CD14-positive monocyte (primary cell): ENCODE data around the gene UGT1A9. TPM values are rescaled to one million over a fixed set of nuclear protein-coding genes. Genes with fewer than 3 reads are reported as not detected.

Source experiments
- DNase-seq, 3 donors: peaks; one replicate each; pipeline ENCODE4 v3.0.0-alpha.2; 2011 to 2022
- H2AFZ ChIP-seq: 2 replicates; pipeline ENCODE4 v1.6.0; 2012; ENCODE audit warnings: mild to moderate bottlenecking, low read depth, low read length, inconsistent platforms; ENCODE audit not compliant: insufficient read depth, poor library complexity, severe bottlenecking
- H3K27ac ChIP-seq, 2 donors: 1 replicate in 1 of 2; 2 replicates in 1 of 2; pipeline ENCODE4 v1.5.1; 2012 to 2013; ENCODE audit warnings: low read length in 2 of 2, control low read depth in 1 of 2, inconsistent platforms in 1 of 2, low read depth in 1 of 2, mild to moderate bottlenecking in 1 of 2
- H3K27me3 ChIP-seq, 2 donors: one replicate each; pipeline versions ENCODE4 v1.6.0 to v1.6.1; 2011 to 2013; ENCODE audit warnings: low read length in 2 of 2; ENCODE audit not compliant: control insufficient read depth in 2 of 2, insufficient read depth in 2 of 2
- H3K36me3 ChIP-seq, 2 donors: replicated peaks in 1 of 2; 1 replicate in 1 of 2; 2 replicates in 1 of 2; pipeline versions ENCODE4 v1.5.1 to v1.6.1; 2012 to 2013; ENCODE audit warnings: low read length in 2 of 2, control low read depth in 1 of 2, inconsistent platforms in 1 of 2, mild to moderate bottlenecking in 1 of 2; ENCODE audit not compliant: insufficient read depth in 2 of 2, control insufficient read depth in 1 of 2
- H3K4me1 ChIP-seq, 2 donors: 1 replicate in 1 of 2; 2 replicates in 1 of 2; pipeline versions ENCODE4 v1.5.1 to v1.6.1; 2012 to 2013; ENCODE audit warnings: low read length in 2 of 2, control low read depth in 1 of 2, inconsistent platforms in 1 of 2, mild to moderate bottlenecking in 1 of 2, moderate library complexity in 1 of 2; ENCODE audit not compliant: insufficient read depth in 2 of 2, control insufficient read depth in 1 of 2
- H3K4me2 ChIP-seq: replicated peaks from 2 replicates; pipeline ENCODE3; 2012; ENCODE audit warnings: low read length, moderate library complexity, mild to moderate bottlenecking; ENCODE audit not compliant: poor library complexity, severe bottlenecking; ENCODE audit errors: extremely low read depth
- H3K4me3 ChIP-seq, 3 experiments: fragments of 200-600 bp in 1 of 3; sonication (generic) in 1 of 3; replicated peaks in 1 of 3; 1 replicate in 2 of 3; 2 replicates in 1 of 3; pipeline ENCODE4 v1.5.1; 2011 to 2013; ENCODE audit warnings: low read length in 3 of 3, mild to moderate bottlenecking in 3 of 3, control low read depth in 2 of 3, low read depth in 2 of 3, inconsistent platforms in 1 of 3, moderate library complexity in 1 of 3
- H3K79me2 ChIP-seq: 2 replicates; pipeline ENCODE4 v1.6.0; 2012; ENCODE audit warnings: mild to moderate bottlenecking, control low read depth, inconsistent platforms, low read length, moderate library complexity; ENCODE audit not compliant: insufficient read depth
- H3K9ac ChIP-seq: 2 replicates; pipeline ENCODE4 v1.6.0; 2017; ENCODE audit warnings: low read length, mild to moderate bottlenecking; ENCODE audit not compliant: insufficient read depth, poor library complexity, severe bottlenecking
- H3K9me3 ChIP-seq, 2 donors: replicated peaks in 1 of 2; 1 replicate in 1 of 2; 2 replicates in 1 of 2; pipeline versions ENCODE4 v1.5.1 to v1.6.1; 2012 to 2013; ENCODE audit warnings: low read length in 2 of 2, control low read depth in 1 of 2; ENCODE audit not compliant: control insufficient read depth in 1 of 2, insufficient read depth in 1 of 2
- H4K20me1 ChIP-seq: 2 replicates; pipeline ENCODE4 v1.6.0; 2012; ENCODE audit warnings: mild to moderate bottlenecking, low read length, control low read depth, moderate library complexity; ENCODE audit not compliant: insufficient read depth
- H3K27ac Mint-ChIP-seq, 7 donors: one replicate each; pipeline ENCODE4 v1.8.0; 2020; ENCODE audit warnings: mild to moderate bottlenecking in 7 of 7, mixed read lengths in 7 of 7, moderate library complexity in 6 of 7, inconsistent platforms in 2 of 7
- H3K27me3 Mint-ChIP-seq, 3 donors: one replicate each; pipeline ENCODE4 v1.8.0; 2021 to 2022; ENCODE audit warnings: low read depth in 3 of 3, mild to moderate bottlenecking in 3 of 3, mixed read lengths in 3 of 3, moderate library complexity in 3 of 3, inconsistent platforms in 1 of 3
- H3K36me3 Mint-ChIP-seq, 2 donors: one replicate each; pipeline ENCODE4 v1.8.0; 2020; ENCODE audit warnings: mixed read lengths in 2 of 2, inconsistent platforms in 1 of 2, mild to moderate bottlenecking in 1 of 2
- H3K4me1 Mint-ChIP-seq: one replicate; pipeline ENCODE4 v1.8.0; 2020; ENCODE audit warnings: mild to moderate bottlenecking, mixed read lengths
- H3K4me3 Mint-ChIP-seq, 2 donors: one replicate each; pipeline ENCODE4 v1.8.0; 2020; ENCODE audit warnings: mild to moderate bottlenecking in 2 of 2, mixed read lengths in 2 of 2, moderate library complexity in 1 of 2
- H3K9me3 Mint-ChIP-seq, 7 donors: one replicate each; pipeline ENCODE4 v1.8.0; 2020 to 2022; ENCODE audit warnings: mixed read lengths in 7 of 7, mild to moderate bottlenecking in 6 of 7, moderate library complexity in 6 of 7, inconsistent platforms in 2 of 7
- CTCF ChIP-seq: fragments of 200-600 bp; IDR thresholded peaks from one replicate; pipeline ENCODE4 v1.8.0; 2022; ENCODE audit warnings: antibody characterized with exemption, mild to moderate bottlenecking
- WGBS: methylation state at CpG from one replicate; pipeline ENCODE4 v1.1.5; 2013; ENCODE audit warnings: missing lambda C conversion rate; ENCODE audit not compliant: insufficient coverage; 5-methylcytosine and 5-hydroxymethylcytosine counted together
- intact Hi-C, 2 donors: fragments of 100-400 bp; cut with micrococcal nuclease; formaldehyde crosslinking; loops; one replicate each; pipeline versions ENCODE4 v1.15.0 to v1.15.1; 2023
- polyA plus RNA-seq, 3 donors: library from polyadenylated mRNA; depleted of rRNA in 1 of 3; unstranded in 2 of 3; stranded (reverse) in 1 of 3; fragments of 300-500 nt in 2 of 3; fragments of >200 nt in 1 of 3; fragmentation: Illumina TruSeq in 2 of 3; gene quantifications; 1 replicate in 2 of 3; 2 replicates in 1 of 3; pipeline ENCODE4 v1.2.3, GENCODE V29; 2012 to 2021

Gene UGT1A9
- polyA plus RNA-seq, 3 donors: not detected

- WGBS: 90% methylated on average over 14 of the region's 14 CpGs
- peaks cover 0 to 2% (median 0%) of the 10 kb centered on the region in 7 donors for H3K9me3 Mint-ChIP-seq
- H3K9ac ChIP-seq: no peak within 1 kb of the TSS
- H4K20me1 ChIP-seq: no peaks in the 10 kb centered on the region
- no peak for TF ChIP-seq CTCF
- no peak within 1 kb of the TSS for H3K27ac Mint-ChIP-seq
- H3K27ac ChIP-seq: no peak within 1 kb of the TSS
- H3K4me1 Mint-ChIP-seq: no peaks in the 10 kb centered on the region
- H3K4me3 ChIP-seq: no peak within 1 kb of the TSS
- intact Hi-C loops: no loop called here
- no peaks in the 10 kb centered on the region for H3K36me3 ChIP-seq
- peaks cover 2 to 8% (median 8%) of the 10 kb centered on the region in 3 donors for H3K27me3 Mint-ChIP-seq
- no peaks in the 10 kb centered on the region for H3K27me3 ChIP-seq
- no peaks in the 10 kb centered on the region for H3K36me3 Mint-ChIP-seq
- no peak for DNase-seq
- H2AFZ ChIP-seq: no peak within 1 kb of the TSS
- H3K4me2 ChIP-seq: no peak within 1 kb of the TSS
- H3K4me3 Mint-ChIP-seq: no peak within 1 kb of the TSS
- H3K79me2 ChIP-seq: no peaks in the 10 kb centered on the region
- H3K4me1 ChIP-seq: no peaks in the 10 kb centered on the region
- no peaks in the 10 kb centered on the region for H3K9me3 ChIP-seq
Measured at GRCh38 chr2:233712611-233713261, 41.0 kb downstream of the UGT1A9 start, which contains the start of gene UGT1A5. Gene UGT1A5 (plus strand): TSS chr2:233712907. CDS start chr2:233712992, 85 bp downstream.

- Mint-ChIP-seq H3K36me3 (no peaks in the 10 kb centered on the region), H3K4me1 (no peaks in the 10 kb centered on the region), H3K9me3 (peaks cover 0 to 2% (median 0%) of the 10 kb centered on the region in 7 donors), H3K27ac (no peak overlapping the region), H3K27me3 (peaks cover 2 to 8% (median 8%) of the 10 kb centered on the region in 3 donors), H3K4me3 (no peak overlapping the region)
- Histone ChIP-seq H3K4me2 (no peak overlapping the region), H3K4me1 (no peaks in the 10 kb centered on the region), H3K79me2 (no peaks in the 10 kb centered on the region), H3K9ac (no peak overlapping the region), H4K20me1 (no peaks in the 10 kb centered on the region), H3K27ac (no peak overlapping the region), H3K36me3 (no peaks in the 10 kb centered on the region), H3K27me3 (no peaks in the 10 kb centered on the region), H3K9me3 (no peaks in the 10 kb centered on the region), H2AFZ (no peak overlapping the region), H3K4me3 (no peak overlapping the region)
- TF ChIP-seq CTCF: no peak
- intact Hi-C loops: no loop called here
- WGBS: 100% methylated on average over 2 of the region's 7 CpGs
- DNase-seq: no peak
Measured at GRCh38 chr2:233713262-233713615, 41.5 kb downstream of the UGT1A9 start.
